ENCODE data around the gene IL22RA1.

GRCh38 chr1:24098102-24098501 lies 44.8 kb downstream of the IL22RA1 start:
- TF ChIP-seq POLR2A (IDR thresholded peaks at IDR 0.05) (no peak), CTCF (IDR thresholded peaks at IDR 0.05) (no peak), EP300 (IDR thresholded peaks at IDR 0.05) (no peak), POLR2AphosphoS5 (IDR thresholded peaks at IDR 0.05) (no peak)
